Lower lobe of right lung (tissue), 2 donors: ENCODE data around the gene ZNF438. TPM values are rescaled to one million over a fixed set of nuclear protein-coding genes. Genes with fewer than 3 reads are reported as not detected.

Experiments used
- ATAC-seq, 2 donors: fragments of 200-7000 bp; cut with Tn5 transposase; one replicate each; pipeline ENCODE4 v1.9.1; 2020 to 2022; ENCODE audit warnings: mild to moderate bottlenecking in 2 of 2, moderate library complexity in 2 of 2
- DNase-seq: peaks from one replicate; pipeline ENCODE4 v3.0.0-alpha.2; 2020
- H3K27ac ChIP-seq: fragments of 200-600 bp; one replicate; pipeline ENCODE4 v1.8.0; 2022
- H3K27me3 ChIP-seq: fragments of 200-600 bp; one replicate; pipeline ENCODE4 v1.8.0; 2022; ENCODE audit warnings: low read depth
- H3K36me3 ChIP-seq: fragments of 200-600 bp; one replicate; pipeline ENCODE4 v1.8.0; 2022; ENCODE audit warnings: mild to moderate bottlenecking
- H3K4me1 ChIP-seq: fragments of 200-600 bp; one replicate; pipeline ENCODE4 v1.8.0; 2022
- H3K4me3 ChIP-seq: fragments of 200-600 bp; one replicate; pipeline ENCODE4 v1.8.0; 2022; ENCODE audit warnings: mild to moderate bottlenecking
- H3K9me3 ChIP-seq: fragments of 200-600 bp; one replicate; pipeline ENCODE4 v1.8.0; 2022
- intact Hi-C: fragments of 100-400 bp; cut with DNase I; formaldehyde crosslinking; loops from one replicate; pipeline ENCODE4 v1.11.0; 2022
- total RNA-seq: library from RNA; stranded (reverse); fragmentation: NEBNext Ultra II Directional; extraction: Animal tissue kit (Norgen Biotek cat#: 25700); gene quantifications from one replicate; pipeline ENCODE4 v1.2.1, GENCODE V29; 2021
- TF ChIP-seq, protein P1 (sequence below): fragments of 200-600 bp; IDR thresholded peaks from one replicate; pipeline ENCODE4 v1.8.0; 2022; ENCODE audit warnings: antibody characterized with exemption, mild to moderate bottlenecking
- donor health status: DM: no; HTN: yes; CAD: no; lungs with severe emphysema.

Gene ZNF438
- total RNA-seq, 1 donor from 2014 or later, result 15.2 TPM

DNA sequence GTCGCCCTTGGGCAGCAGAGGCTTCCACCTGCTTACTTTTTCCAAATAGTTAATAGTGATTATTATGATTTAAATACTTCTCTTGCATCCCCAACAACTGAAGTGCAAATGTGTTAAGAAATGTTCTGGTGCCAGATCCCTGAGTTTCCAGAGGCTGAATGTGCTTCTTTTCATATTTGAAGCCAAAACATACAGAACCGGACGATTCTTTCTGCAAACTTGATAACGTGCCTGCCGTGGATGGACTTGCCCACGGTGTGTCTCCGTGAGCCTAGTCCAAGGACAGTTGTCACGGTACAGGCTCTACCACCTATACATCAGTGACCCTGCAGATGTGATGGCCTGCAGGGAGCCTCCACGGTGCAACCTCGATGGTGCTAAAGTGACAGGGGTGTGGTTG lies 203.5 kb downstream of the ZNF438 start:
- no peaks in the 10 kb centered on the region for H3K9me3 ChIP-seq
- H3K4me1 ChIP-seq, result no peaks in the 10 kb centered on the region
- no peak for DNase-seq
- intact Hi-C loops, result no loop called here
- H3K27me3 ChIP-seq, result no peaks in the 10 kb centered on the region
- ATAC-seq, result no peak
- TF ChIP-seq, protein P1, sequence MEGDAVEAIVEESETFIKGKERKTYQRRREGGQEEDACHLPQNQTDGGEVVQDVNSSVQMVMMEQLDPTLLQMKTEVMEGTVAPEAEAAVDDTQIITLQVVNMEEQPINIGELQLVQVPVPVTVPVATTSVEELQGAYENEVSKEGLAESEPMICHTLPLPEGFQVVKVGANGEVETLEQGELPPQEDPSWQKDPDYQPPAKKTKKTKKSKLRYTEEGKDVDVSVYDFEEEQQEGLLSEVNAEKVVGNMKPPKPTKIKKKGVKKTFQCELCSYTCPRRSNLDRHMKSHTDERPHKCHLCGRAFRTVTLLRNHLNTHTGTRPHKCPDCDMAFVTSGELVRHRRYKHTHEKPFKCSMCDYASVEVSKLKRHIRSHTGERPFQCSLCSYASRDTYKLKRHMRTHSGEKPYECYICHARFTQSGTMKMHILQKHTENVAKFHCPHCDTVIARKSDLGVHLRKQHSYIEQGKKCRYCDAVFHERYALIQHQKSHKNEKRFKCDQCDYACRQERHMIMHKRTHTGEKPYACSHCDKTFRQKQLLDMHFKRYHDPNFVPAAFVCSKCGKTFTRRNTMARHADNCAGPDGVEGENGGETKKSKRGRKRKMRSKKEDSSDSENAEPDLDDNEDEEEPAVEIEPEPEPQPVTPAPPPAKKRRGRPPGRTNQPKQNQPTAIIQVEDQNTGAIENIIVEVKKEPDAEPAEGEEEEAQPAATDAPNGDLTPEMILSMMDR, result no peak
- H3K36me3 ChIP-seq, result no peaks in the 10 kb centered on the region
- no peak overlapping the region for H3K4me3 ChIP-seq
- H3K27ac ChIP-seq, result no peak overlapping the region

DNA sequence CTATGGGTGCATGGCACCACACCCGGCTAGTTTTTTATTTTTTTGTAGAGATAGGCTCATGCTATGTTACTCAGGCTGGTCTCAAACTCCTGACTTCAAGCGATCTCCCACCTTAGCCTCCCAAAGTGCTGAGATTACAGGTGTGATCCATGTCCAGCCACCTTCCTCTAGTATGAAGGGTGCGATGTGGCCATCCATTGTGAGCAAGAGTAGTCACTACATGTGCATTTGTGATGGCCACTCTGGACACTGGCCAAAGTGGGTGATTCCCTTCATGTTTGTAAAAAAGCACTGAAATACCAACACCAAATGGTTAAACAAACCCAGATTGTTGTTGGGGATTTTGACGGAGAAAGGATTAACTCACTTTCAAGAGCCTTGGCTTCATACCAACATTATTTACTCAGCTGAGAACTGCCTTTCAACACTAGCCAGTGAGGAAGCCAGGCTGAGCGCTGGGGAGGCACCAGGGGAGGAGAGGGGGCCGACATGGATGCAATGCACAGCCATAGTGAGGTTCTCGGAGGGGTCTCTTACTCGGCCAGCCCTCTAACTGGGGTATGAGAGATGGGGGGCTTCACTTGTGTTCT lies 204.0 kb downstream of the ZNF438 start:
- no peaks in the 10 kb centered on the region for H3K27me3 ChIP-seq
- TF ChIP-seq, protein P1, result no peak
- H3K27ac ChIP-seq, result no peak overlapping the region
- no peak overlapping the region for H3K4me3 ChIP-seq
- H3K9me3 ChIP-seq, result no peaks in the 10 kb centered on the region
- intact Hi-C loops, result no loop called here
- ATAC-seq (no peak), DNase-seq (no peak)
- no peaks in the 10 kb centered on the region for H3K4me1 ChIP-seq
- no peaks in the 10 kb centered on the region for H3K36me3 ChIP-seq

DNA sequence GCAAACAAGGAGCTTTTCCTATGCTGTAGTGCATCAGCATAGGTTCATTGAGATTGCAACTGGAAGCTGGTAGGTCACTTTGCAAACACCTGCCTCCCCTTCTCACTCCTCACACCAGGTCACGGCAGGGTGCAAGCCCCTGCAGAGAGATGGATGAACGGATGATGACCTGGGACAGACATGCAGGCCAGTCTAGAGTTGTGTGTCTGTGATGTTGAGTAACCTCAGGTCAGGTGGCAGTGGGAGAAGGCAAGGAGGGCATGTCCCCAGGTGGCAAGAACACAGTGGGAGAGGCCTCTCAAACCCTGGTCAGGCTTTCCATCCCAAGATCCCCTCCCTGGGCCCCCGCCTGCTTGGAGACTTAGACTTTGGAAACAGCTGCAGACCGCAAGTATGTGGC lies 205.0 kb downstream of the ZNF438 start:
- DNase-seq, result no peak
- TF ChIP-seq, protein P1, result no peak
- H3K4me1 ChIP-seq, result no peaks in the 10 kb centered on the region

DNA sequence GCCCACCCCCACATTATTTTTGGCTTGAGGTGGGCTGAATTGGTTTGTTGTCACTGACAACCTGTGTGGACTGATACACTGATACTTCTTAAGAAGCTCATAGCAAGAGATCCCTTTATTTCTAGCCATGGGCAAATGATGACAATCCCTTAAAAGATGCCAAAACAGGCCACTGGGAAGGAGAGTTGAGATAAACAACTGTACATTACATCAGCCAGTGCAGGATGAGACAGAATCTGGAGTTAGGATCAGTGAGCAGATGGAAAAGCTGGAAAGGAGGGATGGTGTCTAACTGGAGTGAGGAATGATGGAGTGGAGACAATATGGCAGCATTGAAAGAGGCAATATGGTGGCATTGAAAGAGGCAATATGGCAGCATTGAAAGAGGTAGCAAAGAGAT lies 206.2 kb downstream of the ZNF438 start:
- H3K9me3 ChIP-seq, result no peaks in the 10 kb centered on the region
- TF ChIP-seq, protein P1, result no peak
- intact Hi-C loops, result no loop called here
- no peak overlapping the region for H3K4me3 ChIP-seq
- no peak for ATAC-seq
- no peaks in the 10 kb centered on the region for H3K27me3 ChIP-seq
- no peaks in the 10 kb centered on the region for H3K36me3 ChIP-seq
- peaks cover 8% of the 10 kb centered on the region for H3K4me1 ChIP-seq
- no peak for DNase-seq
- H3K27ac ChIP-seq, result no peak overlapping the region

More for the DNA sequence above, 205.0 kb downstream of the ZNF438 start:
- Histone ChIP-seq H3K27ac (no peak overlapping the region), H3K4me3 (no peak overlapping the region), H3K27me3 (no peaks in the 10 kb centered on the region), H3K9me3 (no peaks in the 10 kb centered on the region), H3K36me3 (no peaks in the 10 kb centered on the region)
- intact Hi-C loops, result no loop called here
- ATAC-seq, result no peak

DNA sequence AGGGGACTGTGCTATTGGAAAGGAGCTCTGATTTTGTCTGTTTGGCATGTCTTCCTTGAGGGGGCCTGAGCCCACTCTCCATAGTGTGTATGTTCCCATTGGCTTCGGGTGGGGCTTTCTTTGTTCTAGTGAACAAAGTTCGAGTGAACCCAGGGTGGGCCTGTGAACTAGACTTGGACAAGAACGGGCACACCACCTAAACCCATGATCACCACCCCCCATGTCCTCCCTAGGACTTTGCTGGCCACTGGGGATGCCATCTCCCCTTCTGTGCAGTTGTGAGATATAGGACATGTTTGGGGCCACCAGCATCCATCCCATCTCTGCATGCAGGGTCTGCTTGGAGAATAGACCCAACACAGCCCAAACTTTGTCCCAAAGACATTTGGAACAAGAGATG lies 206.6 kb downstream of the ZNF438 start:
- Histone ChIP-seq H3K27ac (no peak overlapping the region), H3K4me3 (no peak overlapping the region), H3K9me3 (no peaks in the 10 kb centered on the region), H3K4me1 (peaks cover 12% of the 10 kb centered on the region), H3K27me3 (no peaks in the 10 kb centered on the region), H3K36me3 (no peaks in the 10 kb centered on the region)
- TF ChIP-seq, protein P1, result no peak
- no peak for DNase-seq
- intact Hi-C loops, result no loop called here
- ATAC-seq, result no peak
